ENCODE results near the gene TNKS2. TPM values are rescaled to one million over a fixed set of nuclear protein-coding genes. Genes with fewer than 3 reads are reported as not detected.
"Not testable (repeated sequence)": the region's sequence is repeated elsewhere in the genome, so short reads cannot be mapped to it uniquely, and the experiment has no call there.

Gene TNKS2
- total RNA-seq, 1 donor from 2014 or later, result 30.2 TPM

- intact Hi-C loops (cut with micrococcal nuclease), result loop anchor here (1.0 to 10.0 kb wide), 8 partner anchors 384 to 1698 kb away; partner anchors contain the start of genes CEP55, CPEB3, HECTD2 and IDE
Observed at GRCh38 chr10:91796331-91797047, 1.7 kb upstream of the TNKS2 start.

GRCh38 chr10:91797048-91797690, 1.1 kb upstream of the TNKS2 start:
- intact Hi-C loops (cut with micrococcal nuclease), result loop anchor here (2.0 to 10.0 kb wide), 7 partner anchors 385 to 1698 kb away; partner anchors contain the start of genes CEP55, CPEB3, HECTD2 and IDE

DNA sequence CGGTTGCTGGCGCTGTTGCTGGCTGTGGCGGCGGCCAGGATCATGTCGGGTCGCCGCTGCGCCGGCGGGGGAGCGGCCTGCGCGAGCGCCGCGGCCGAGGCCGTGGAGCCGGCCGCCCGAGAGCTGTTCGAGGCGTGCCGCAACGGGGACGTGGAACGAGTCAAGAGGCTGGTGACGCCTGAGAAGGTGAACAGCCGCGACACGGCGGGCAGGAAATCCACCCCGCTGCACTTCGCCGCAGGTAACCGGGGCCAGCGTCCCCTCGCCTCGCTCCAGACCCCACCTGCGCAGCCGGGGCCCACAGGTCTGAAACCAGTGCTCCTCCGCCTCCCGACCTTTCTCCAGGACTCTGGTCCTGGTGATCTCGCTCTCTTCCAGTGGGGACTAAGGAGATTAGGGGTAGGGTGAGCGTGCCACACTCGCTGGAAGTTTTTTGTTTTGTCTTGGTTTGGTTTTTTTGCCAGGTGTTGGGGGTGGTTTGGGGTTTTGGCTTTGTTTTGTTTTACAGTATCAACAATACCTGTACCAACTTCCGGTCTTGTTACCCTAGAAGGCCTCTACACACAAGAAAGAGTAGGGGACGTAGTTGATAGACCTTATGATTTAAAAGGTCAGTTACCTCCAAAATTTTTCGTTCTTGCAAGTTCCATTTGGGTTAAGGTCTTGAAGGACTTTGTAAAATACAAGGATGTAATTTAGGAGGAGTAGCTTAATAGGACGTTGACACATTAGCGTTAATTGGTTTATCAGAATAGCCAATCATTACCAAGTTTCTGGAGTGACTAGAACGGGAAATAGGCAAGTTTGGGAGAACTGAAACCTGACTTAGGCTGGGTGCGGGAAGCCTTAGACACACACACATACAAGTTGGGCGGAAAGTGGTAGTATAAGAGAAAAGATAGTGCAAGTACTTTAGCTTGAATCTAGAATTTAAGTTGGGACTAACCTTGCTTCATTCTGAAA, 704 bp downstream of the TNKS2 start:
- intact Hi-C loops (cut with micrococcal nuclease), result loop anchor here (1.0 to 10.0 kb wide), 7 partner anchors 110 to 1696 kb away; partner anchors contain the start of genes BTAF1, CEP55, CPEB3 and FGFBP3

- intact Hi-C loops (cut with micrococcal nuclease), result loop anchor here (2.0 to 10.0 kb wide), 6 partner anchors 109 to 1695 kb away; partner anchors contain the start of genes CEP55, CPEB3, FGFBP3 and HECTD2
Observed at GRCh38 chr10:91799612-91799975, 1.4 kb downstream of the TNKS2 start.

- intact Hi-C loops (cut with micrococcal nuclease), result no loop called here
Observed at GRCh38 chr10:91800182-91800581, 2.0 kb downstream of the TNKS2 start.

DNA sequence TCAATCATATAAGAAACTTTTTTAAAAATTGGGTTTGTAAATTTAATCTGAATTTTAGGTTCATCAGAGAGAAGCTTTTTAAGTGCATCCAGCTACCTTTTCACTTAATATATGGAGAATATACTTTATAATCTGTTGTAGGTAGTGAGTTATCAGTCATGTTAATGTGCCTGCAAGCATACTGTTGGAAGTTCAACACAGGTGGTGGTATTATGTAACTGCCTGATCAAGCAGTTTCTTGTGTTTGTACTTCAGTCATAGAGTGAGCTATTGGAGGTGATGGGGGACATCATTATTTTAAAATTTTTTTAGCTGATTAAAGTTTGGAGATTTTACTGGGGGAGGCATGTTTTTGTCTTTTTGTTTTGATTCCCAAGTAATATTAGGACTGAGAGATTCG, 2.5 kb downstream of the TNKS2 start:
- intact Hi-C loops (cut with micrococcal nuclease), result no loop called here

- intact Hi-C loops (cut with micrococcal nuclease), result no loop called here
Observed at GRCh38 chr10:91803386-91804125, 5.3 kb downstream of the TNKS2 start.

DNA sequence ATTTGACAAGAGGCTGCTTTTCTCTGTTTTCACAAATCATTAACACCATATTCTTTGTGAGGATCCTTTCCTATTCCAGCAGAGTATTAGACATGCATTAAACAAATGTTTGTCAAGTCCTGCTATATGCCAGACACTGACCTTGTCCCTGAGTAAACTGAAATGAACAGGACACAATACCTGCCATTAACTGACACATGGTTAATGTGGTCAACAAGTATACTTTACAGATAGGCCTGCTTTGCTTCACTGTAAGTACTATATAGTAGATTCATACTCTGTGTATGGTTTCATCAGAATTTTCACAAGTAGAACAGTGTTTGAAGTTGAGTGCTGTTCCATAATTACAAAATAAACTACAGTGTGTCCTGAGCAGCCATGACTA, 5.9 kb downstream of the TNKS2 start:
- intact Hi-C loops (cut with micrococcal nuclease), result no loop called here

GRCh38 chr10:91805110-91805838, 7.0 kb downstream of the TNKS2 start:
- intact Hi-C loops (cut with micrococcal nuclease), result no loop called here

DNA sequence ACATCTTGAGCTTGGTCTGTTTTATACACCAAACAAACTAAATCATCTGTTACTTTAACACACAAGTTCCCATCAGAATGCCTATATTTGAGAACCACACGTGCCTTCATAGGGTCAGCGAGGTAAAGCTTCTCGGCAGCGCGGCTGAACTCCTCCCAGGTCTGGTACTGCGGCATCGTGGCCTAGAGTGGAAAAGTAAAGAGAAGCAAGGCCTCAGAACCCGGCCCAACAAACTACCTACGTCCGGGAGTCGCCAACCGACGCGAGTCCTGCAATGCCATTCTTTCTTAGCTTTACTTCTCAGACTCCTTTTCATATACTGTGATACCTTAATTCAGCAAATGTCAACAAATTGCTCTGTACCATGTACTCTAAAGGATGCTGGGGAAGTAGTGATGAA, 9.0 kb downstream of the TNKS2 start:
- intact Hi-C loops (cut with micrococcal nuclease), result not testable (repeated sequence)

- intact Hi-C loops (cut with micrococcal nuclease), result no loop called here
Observed at GRCh38 chr10:91813251-91813650, 15.0 kb downstream of the TNKS2 start.

DNA sequence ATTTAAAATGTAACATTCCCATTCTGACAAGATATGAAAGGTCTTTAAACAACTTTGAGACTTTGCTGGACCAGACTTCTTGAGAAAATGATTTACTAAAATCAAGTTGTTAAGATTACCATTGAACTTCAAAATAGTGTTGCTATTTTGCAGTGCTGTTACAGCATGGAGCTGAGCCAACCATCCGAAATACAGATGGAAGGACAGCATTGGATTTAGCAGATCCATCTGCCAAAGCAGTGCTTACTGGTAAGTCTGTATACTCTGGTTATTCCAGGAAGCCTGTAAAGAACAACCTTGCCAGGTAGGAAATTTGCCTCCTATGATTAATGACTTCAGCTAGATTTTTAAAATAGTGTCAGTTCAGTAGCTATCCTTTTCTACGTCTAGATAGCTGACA, 18.8 kb downstream of the TNKS2 start:
- intact Hi-C loops (cut with micrococcal nuclease), result no loop called here

GRCh38 chr10:91820144-91820543, 21.9 kb downstream of the TNKS2 start:
- intact Hi-C loops (cut with micrococcal nuclease), result no loop called here

DNA sequence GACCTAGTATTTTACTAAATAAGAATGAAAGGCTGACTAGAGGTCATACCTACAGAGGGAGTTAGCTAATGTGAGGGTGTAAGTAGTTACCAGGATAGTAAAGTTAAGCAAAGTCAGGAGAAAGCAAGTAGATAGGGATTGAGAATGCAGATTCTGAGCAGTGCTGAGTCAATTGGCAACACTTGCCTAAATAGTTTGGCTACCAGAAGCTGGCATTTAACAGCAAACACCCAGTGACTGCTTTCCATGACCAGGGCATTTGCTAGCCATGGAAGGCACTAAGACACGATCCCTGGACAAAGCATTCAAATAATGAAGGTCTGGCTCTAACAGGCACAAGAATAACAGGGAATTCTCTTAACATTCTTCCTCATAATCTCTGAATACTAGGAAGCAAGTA, 25.9 kb downstream of the TNKS2 start:
- intact Hi-C loops (cut with micrococcal nuclease), result no loop called here

DNA sequence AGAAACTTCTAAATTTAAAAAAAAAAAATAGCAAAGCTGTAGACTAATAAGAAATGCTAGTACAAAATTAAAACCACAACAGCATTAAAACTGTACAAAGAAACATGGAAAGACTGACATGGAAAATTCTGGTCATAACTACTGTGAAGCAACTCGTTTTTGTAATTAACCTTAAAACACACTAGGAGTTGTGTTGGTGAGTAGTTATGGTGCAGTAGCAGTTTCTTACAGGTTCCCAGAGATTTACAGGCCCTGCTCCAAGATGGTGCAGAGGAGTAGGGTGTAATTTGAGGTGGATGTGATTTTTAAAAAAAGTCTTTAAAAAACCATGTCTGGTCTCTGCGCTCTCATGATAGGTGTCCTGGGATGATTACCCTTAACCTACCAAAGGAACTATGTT, 31.0 kb downstream of the TNKS2 start:
- intact Hi-C loops (cut with micrococcal nuclease), result no loop called here

DNA sequence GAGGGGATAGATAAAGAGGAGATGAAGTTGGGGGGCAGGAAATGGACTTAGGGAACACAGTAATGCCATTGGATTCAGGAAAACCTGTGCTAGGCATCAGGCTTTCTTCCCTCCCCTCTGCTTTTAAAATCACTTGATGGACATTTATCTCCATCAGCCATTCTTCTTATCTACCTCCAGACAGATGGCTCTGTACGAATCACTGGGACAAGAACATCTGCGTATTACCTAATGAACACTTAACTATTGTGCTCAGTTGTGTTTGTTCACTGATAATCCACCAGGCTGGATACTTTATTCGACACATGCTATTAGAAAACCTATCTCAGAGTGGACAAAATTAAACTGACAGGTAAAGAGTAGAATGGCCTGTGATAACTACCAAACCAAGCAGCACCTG, 40.0 kb downstream of the TNKS2 start:
- intact Hi-C loops (cut with micrococcal nuclease), result no loop called here

DNA sequence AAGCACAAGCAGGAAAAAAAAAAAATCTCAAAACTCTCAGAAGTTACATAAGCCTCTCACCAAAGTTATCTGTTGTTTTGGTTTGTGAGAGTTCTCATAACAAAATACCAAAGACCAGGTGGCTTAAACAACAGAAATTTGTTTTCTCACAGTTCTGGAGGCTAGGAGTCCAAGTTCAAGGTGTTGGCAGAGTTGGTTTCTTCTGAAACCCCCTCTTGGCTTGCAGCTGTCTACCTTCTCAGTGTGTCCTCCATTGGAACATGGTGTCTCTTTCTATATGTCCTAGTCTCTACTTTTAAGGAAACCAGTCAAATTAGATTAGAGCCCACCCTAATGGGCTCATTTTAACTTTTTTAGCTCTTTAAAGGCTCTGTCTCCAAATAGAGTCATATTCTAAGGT, 44.9 kb downstream of the TNKS2 start:
- intact Hi-C loops (cut with micrococcal nuclease), result no loop called here

DNA sequence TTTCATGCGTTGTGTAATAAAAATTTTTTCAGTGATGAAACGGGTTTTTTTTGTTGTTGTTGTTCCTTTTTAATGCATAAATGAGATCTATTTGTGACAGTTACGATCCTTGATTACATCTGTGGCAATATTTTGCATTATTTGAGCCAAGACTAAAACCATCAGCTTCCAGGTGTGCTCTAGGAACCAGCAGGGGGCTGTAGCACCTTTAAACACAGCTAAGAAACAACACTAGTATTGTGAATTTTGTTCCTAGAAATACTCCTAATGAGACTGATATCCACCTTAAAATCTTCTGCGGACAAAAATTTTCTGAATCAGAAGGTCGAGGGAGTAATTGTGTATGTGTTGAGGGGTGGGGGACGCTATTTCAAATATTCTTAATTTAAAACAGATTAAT, 58.4 kb downstream of the TNKS2 start:
- intact Hi-C loops (cut with micrococcal nuclease), result loop anchor here (5.0 kb wide), 1 partner anchor 51 kb away; the partner anchor contains the start of gene FGFBP3

DNA sequence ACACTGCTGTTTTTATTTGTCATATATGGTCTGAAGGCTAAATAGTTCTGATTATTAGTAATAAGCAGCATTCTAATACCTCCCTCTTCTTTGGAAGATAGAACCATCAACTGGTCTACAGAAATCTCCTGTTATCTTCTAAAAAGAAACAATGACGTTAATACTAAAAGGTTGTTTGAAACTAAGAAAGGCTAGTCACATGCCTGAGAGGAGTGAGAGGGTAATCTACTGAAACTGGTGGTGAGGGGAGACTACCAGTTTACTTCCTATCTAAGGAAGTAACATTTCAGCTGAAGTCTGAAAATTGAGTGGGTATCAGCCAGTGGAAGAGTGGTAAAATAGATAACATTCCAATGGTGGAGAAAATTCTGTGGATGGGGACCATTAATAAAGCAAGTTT, 62.7 kb downstream of the TNKS2 start:
- intact Hi-C loops (cut with micrococcal nuclease), result no loop called here

DNA sequence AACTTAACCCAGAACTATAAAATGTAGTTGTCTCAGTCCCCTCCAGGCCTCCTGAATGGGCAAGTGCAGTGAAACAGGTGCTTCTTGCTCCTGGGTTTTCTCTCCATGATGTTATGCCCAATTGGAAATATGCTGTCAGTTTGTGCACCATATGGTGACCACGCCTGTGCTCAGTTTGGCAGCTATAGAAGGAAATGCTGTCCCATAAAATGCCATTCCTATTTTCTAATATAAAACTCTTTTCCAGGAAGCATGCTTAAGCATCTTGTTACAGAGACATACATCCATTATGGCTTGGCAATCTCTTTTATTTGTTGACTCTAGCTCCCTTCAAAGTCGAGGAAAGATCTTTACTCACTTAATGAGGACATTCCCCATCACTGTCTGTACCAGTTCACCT, 65.9 kb downstream of the TNKS2 start:
- intact Hi-C loops (cut with micrococcal nuclease), result no loop called here
